Neural progenitor cell (in vitro differentiated cells): ENCODE results near the gene PLD6.

Experiments used
- EZH2 ChIP-seq: fragments of 200-600 bp; sonication (generic); IDR thresholded peaks from 2 replicates; pipeline ENCODE4 v1.6.1; 2017; ENCODE audit warnings: antibody characterized with exemption, mild to moderate bottlenecking, moderate library complexity
- EZH2phosphoT487 ChIP-seq: fragments of 200-600 bp; sonication (generic); IDR thresholded peaks from 2 replicates; pipeline ENCODE4 v1.6.1; 2017; ENCODE audit warnings: antibody characterized with exemption
- TF ChIP-seq, protein P1 (sequence below): fragments of 200-600 bp; sonication (generic); IDR thresholded peaks from 2 replicates; pipeline ENCODE4 v1.5.1; 2017; ENCODE audit warnings: antibody characterized with exemption, mild to moderate bottlenecking

DNA sequence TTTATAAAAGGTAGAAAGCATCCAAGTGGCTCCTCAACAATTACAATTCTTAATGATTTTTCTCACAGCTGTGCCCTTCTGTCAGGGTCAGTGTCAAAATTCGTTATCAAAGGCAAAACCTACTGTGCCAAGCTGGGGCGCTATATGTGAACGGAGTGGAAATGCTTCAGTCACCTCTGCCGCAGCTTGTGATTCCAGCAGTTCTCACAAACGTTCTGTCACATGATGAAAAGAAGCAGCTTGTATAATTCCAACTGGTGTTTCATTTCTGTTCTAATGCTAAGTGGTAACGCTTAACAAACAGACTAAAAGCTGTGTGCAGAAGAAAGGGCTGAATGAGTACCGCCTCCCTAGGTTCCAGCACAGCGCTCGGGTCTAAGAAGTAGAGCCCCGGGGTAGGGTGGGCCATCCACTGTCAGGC is 14.2 kb downstream of the PLD6 start:
- TF ChIP-seq, protein P1, sequence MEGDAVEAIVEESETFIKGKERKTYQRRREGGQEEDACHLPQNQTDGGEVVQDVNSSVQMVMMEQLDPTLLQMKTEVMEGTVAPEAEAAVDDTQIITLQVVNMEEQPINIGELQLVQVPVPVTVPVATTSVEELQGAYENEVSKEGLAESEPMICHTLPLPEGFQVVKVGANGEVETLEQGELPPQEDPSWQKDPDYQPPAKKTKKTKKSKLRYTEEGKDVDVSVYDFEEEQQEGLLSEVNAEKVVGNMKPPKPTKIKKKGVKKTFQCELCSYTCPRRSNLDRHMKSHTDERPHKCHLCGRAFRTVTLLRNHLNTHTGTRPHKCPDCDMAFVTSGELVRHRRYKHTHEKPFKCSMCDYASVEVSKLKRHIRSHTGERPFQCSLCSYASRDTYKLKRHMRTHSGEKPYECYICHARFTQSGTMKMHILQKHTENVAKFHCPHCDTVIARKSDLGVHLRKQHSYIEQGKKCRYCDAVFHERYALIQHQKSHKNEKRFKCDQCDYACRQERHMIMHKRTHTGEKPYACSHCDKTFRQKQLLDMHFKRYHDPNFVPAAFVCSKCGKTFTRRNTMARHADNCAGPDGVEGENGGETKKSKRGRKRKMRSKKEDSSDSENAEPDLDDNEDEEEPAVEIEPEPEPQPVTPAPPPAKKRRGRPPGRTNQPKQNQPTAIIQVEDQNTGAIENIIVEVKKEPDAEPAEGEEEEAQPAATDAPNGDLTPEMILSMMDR, result no peak
- no peak for TF ChIP-seq EZH2phosphoT487
- no peak for TF ChIP-seq EZH2
